K562 (cell line): ENCODE measurements around the gene TCP11.

Source experiments
- BHLHE40 ChIP-seq: IDR thresholded peaks from 2 replicates; pipeline ENCODE4 v1.6.1; 2011; ENCODE audit warnings: low read length, improper control_type of control experiment
- DACH1 ChIP-seq: fragments of 450-650 bp; IDR thresholded peaks from 2 replicates; pipeline ENCODE4 v1.6.1; 2018; ENCODE audit not compliant: partially characterized antibody
- EZH2 ChIP-seq: IDR thresholded peaks from 2 replicates; pipeline ENCODE4 v1.6.1; 2012; ENCODE audit warnings: low read depth, mild to moderate bottlenecking, inconsistent platforms, low read length, borderline replicate concordance
- IRF9 ChIP-seq: fragments of 450-650 bp; IDR thresholded peaks from 2 replicates; pipeline ENCODE4 v1.6.1; 2016; ENCODE audit warnings: missing biosample characterization, missing genetic modification characterization
- MCM7 ChIP-seq, 2 experiments: fragments of 450-650 bp; IDR thresholded peaks; 2 replicates each; pipeline ENCODE4 v1.6.1; 2016 to 2018
- MTA2 ChIP-seq: fragments of 450-650 bp; IDR thresholded peaks from 2 replicates; pipeline ENCODE4 v1.6.1; 2016; ENCODE audit warnings: low read depth
- PML ChIP-seq: IDR thresholded peaks from 2 replicates; pipeline ENCODE4 v1.6.1; 2012; ENCODE audit warnings: low read length, inconsistent platforms
- SP1 ChIP-seq: sonication (generic); formaldehyde crosslinking; IDR thresholded peaks from 2 replicates; pipeline ENCODE4 v1.8.1; 2022; ENCODE audit warnings: mild to moderate bottlenecking, missing genetic modification reagents
- ZBTB1 ChIP-seq: sonication (generic); formaldehyde crosslinking; IDR thresholded peaks from 2 replicates; pipeline ENCODE4 v1.8.1; 2023; ENCODE audit warnings: missing genetic modification reagents, low read depth, mild to moderate bottlenecking, borderline replicate concordance
- ZNF12 ChIP-seq: sonication (generic); formaldehyde crosslinking; IDR thresholded peaks from 2 replicates; pipeline ENCODE4 v1.4.0; 2020; ENCODE audit warnings: mild to moderate bottlenecking, missing genetic modification reagents
- TF ChIP-seq, protein P1 (sequence below), 3 experiments: IDR thresholded peaks in 2 of 3; conservative IDR thresholded peaks in 1 of 3; 2 replicates each; pipeline ENCODE4 v1.5.1; 2011 to 2012; ENCODE audit warnings: low read length in 3 of 3, mild to moderate bottlenecking in 3 of 3, control low read depth in 2 of 3, improper control_type of control experiment in 1 of 3, inconsistent platforms in 1 of 3, low read depth in 1 of 3, mixed read lengths in 1 of 3, moderate library complexity in 1 of 3; ENCODE audit not compliant: insufficient read depth in 2 of 3
- TF ChIP-seq, protein P2 (sequence below): fragments of 250-450 bp; sonication (Bioruptor Pico); IDR thresholded peaks from 2 replicates; pipeline ENCODE4 v1.8.0; 2022; ENCODE audit warnings: moderate library complexity, mild to moderate bottlenecking, inconsistent platforms

DNA sequence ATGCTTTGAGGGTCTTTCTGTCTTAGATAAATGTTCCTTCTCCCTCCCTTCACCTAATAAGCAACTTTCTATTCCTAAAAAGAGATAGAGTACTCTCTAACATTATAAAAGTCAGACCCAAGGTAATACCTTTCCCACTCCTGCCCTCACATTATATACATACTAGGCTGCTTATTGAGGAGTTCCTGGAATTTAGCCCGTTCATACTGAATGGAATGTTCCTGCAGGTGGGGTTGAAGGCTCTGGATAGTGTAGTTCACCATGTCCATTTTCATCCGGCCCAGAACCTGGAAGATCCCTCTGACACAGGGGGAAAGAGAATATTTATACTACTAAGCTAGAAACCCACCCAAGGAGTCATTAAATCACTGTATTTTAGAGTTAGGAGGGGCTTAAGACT is 20.4 kb downstream of the TCP11 start:
- no peak for TF ChIP-seq EZH2
- no peak for TF ChIP-seq IRF9 (tag)
- TF ChIP-seq, protein P1, sequence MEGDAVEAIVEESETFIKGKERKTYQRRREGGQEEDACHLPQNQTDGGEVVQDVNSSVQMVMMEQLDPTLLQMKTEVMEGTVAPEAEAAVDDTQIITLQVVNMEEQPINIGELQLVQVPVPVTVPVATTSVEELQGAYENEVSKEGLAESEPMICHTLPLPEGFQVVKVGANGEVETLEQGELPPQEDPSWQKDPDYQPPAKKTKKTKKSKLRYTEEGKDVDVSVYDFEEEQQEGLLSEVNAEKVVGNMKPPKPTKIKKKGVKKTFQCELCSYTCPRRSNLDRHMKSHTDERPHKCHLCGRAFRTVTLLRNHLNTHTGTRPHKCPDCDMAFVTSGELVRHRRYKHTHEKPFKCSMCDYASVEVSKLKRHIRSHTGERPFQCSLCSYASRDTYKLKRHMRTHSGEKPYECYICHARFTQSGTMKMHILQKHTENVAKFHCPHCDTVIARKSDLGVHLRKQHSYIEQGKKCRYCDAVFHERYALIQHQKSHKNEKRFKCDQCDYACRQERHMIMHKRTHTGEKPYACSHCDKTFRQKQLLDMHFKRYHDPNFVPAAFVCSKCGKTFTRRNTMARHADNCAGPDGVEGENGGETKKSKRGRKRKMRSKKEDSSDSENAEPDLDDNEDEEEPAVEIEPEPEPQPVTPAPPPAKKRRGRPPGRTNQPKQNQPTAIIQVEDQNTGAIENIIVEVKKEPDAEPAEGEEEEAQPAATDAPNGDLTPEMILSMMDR (IDR thresholded peaks at IDR 0.05 in 2 of 3, conservative IDR thresholded peaks at IDR 0.05 in 1 of 3; ENCODE audit: insufficient read depth in 2 of 3, low read depth in 1 of 3, low read length in 3 of 3), result no peak
- TF ChIP-seq BHLHE40, result no peak
- TF ChIP-seq ZBTB1 (CRISPR knock-in tag), result no peak
- TF ChIP-seq MCM7 (IDR thresholded peaks at IDR 0.05), result no peak
- no peak for TF ChIP-seq ZNF12 (CRISPR knock-in tag)
- TF ChIP-seq SP1 (CRISPR knock-in tag), result no peak
- TF ChIP-seq MTA2, result no peak
- TF ChIP-seq, protein P2, sequence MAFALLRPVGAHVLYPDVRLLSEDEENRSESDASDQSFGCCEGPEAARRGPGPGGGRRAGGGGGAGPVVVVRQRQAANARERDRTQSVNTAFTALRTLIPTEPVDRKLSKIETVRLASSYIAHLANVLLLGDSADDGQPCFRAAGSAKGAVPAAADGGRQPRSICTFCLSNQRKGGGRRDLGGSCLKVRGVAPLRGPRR, result no peak
- TF ChIP-seq PML, result no peak
- TF ChIP-seq DACH1, result no peak
